Kidney (tissue), 14 donors: Measurements from ENCODE around the gene ALDH1A3. TPM values are rescaled to one million over a fixed set of nuclear protein-coding genes. Genes with fewer than 3 reads are reported as not detected.

Experiments used
- DNase-seq, 5 donors: peaks; one replicate each; pipeline ENCODE4 v3.0.0-alpha.2; 2013 to 2020
- FAIRE-seq: peaks from 2 replicates; lab custom pipeline; 2012; peaks lifted over from hg19 to GRCh38; lab: Jason Lieb, UNC
- H3K27ac ChIP-seq, 2 donors: one replicate each; pipeline ENCODE4 v1.7.0; 2013; ENCODE audit warnings: low read depth in 2 of 2, low read length in 2 of 2, inconsistent platforms in 1 of 2
- H3K27me3 ChIP-seq: one replicate; pipeline ENCODE4 v1.7.1; 2013; ENCODE audit warnings: low read length, inconsistent platforms; ENCODE audit not compliant: control insufficient read depth, insufficient read depth
- H3K36me3 ChIP-seq, 3 donors: one replicate each; pipeline versions ENCODE4 v1.7.0 to v1.7.1; 2013; ENCODE audit warnings: low read length in 3 of 3, control low read depth in 1 of 3, inconsistent platforms in 1 of 3; ENCODE audit not compliant: insufficient read depth in 3 of 3, control insufficient read depth in 2 of 3
- H3K4me1 ChIP-seq, 3 donors: one replicate each; pipeline versions ENCODE4 v1.7.0 to v1.7.1; 2013; ENCODE audit warnings: low read length in 3 of 3, inconsistent platforms in 1 of 3, low read depth in 1 of 3; ENCODE audit not compliant: control insufficient read depth in 2 of 3, insufficient read depth in 2 of 3
- H3K4me3 ChIP-seq, 3 donors: one replicate each; pipeline versions ENCODE4 v1.7.0 to v1.8.1; 2013; ENCODE audit warnings: low read length in 3 of 3, control low read depth in 1 of 3, inconsistent platforms in 1 of 3
- H3K9ac ChIP-seq, 3 donors: one replicate each; pipeline versions ENCODE4 v1.7.0 to v1.7.1; 2013; ENCODE audit warnings: low read length in 3 of 3, control low read depth in 1 of 3, inconsistent platforms in 1 of 3
- H3K9me3 ChIP-seq, 3 donors: one replicate each; pipeline versions ENCODE4 v1.7.0 to v1.7.1; 2013; ENCODE audit warnings: low read length in 3 of 3, control low read depth in 1 of 3, inconsistent platforms in 1 of 3; ENCODE audit not compliant: control insufficient read depth in 2 of 3, insufficient read depth in 1 of 3
- CTCF ChIP-seq: IDR thresholded peaks from 3 replicates; pipeline ENCODE4 v1.5.1; 2012; ENCODE audit warnings: mild to moderate bottlenecking, moderate library complexity, borderline replicate concordance; ENCODE audit not compliant: insufficient read depth; ENCODE audit errors: extremely low read depth
- intact Hi-C: fragments of 100-400 bp; cut with DNase I; formaldehyde crosslinking; loops from one replicate; pipeline ENCODE4 v1.11.1; 2022
- polyA plus RNA-seq: library from polyadenylated mRNA; stranded (reverse); fragments of 350-450 nt; fragmentation: Illumina TruSeq; extraction: RNeasy Lipid Tissue Mini Kit (QIAGEN cat#74804); gene quantifications from one replicate; pipeline ENCODE4 v1.2.3, GENCODE V29; 2014; ENCODE audit warnings: low read depth, low replicate concordance; ENCODE audit not compliant: insufficient read depth
- total RNA-seq: library from RNA; stranded (reverse); fragmentation: NEBNext Ultra II Directional; extraction: Animal tissue kit (Norgen Biotek cat#: 25700); gene quantifications from one replicate; pipeline ENCODE4 v1.2.1, GENCODE V29; 2021
- donor health status: control.
- donor health status: control.
- donor health status: control.
- donor health status: control.
- donor health status: control.
- donor health status: DM: yes; HTN: yes; CAD: no.
- donor health status: Normal renal cell carcinoma (clear cell type).

ALDH1A3 gene
- total and polyA plus RNA-seq, 2 donors from 2014 or later = 5.4 to 19.6 TPM

- TF ChIP-seq CTCF = no peak
- FAIRE-seq (no peak), DNase-seq (no peak)
- H3K4me1 ChIP-seq = peaks cover 0 to 8% (median 6%) of the 10 kb centered on the region in 3 donors
- no peak overlapping the region for H3K9ac ChIP-seq
- H3K27me3 ChIP-seq = no peaks in the 10 kb centered on the region
- no peaks in the 10 kb centered on the region for H3K36me3 ChIP-seq
- H3K4me3 ChIP-seq = no peak overlapping the region
- no peaks in the 10 kb centered on the region for H3K9me3 ChIP-seq
- H3K27ac ChIP-seq = no peak overlapping the region
- intact Hi-C loops = no loop called here
Observed at GRCh38 chr15:100900795-100901169, 21.2 kb downstream of the ALDH1A3 start.

- Histone ChIP-seq H3K27ac (no peak overlapping the region), H3K27me3 (no peaks in the 10 kb centered on the region), H3K4me3 (no peak overlapping the region), H3K36me3 (no peaks in the 10 kb centered on the region), H3K4me1 (peaks cover 0 to 8% (median 6%) of the 10 kb centered on the region in 3 donors), H3K9ac (no peak overlapping the region), H3K9me3 (no peaks in the 10 kb centered on the region)
- intact Hi-C loops = no loop called here
- no peak for DNase-seq
- TF ChIP-seq CTCF = no peak
- no peak for FAIRE-seq
Observed at GRCh38 chr15:100901296-100901695, 21.7 kb downstream of the ALDH1A3 start.

- H3K4me3 ChIP-seq = peak overlapping the region in 2 of 3 donors; percentile 39 to 40
- FAIRE-seq = no peak
- no peak for TF ChIP-seq CTCF
Observed at GRCh38 chr15:100901702-100902435, 22.2 kb downstream of the ALDH1A3 start.

More at GRCh38 chr15:100901702-100902435, 22.2 kb downstream of the ALDH1A3 start:
- DNase-seq = peak in 1 of 5 donors; percentile 45
- Histone ChIP-seq H3K36me3 (no peaks in the 10 kb centered on the region), H3K27me3 (no peaks in the 10 kb centered on the region), H3K9ac (no peak overlapping the region), H3K4me1 (peaks cover 0 to 8% (median 6%) of the 10 kb centered on the region in 3 donors), H3K9me3 (no peaks in the 10 kb centered on the region), H3K27ac (no peak overlapping the region)
- intact Hi-C loops = no loop called here
